Activated naive CD4-positive, alpha-beta T cell treated with anti-CD3 and anti-CD28 coated beads, Interleukin-2, amount 50 U/mL, for 24 hours (primary cell): Measurements from ENCODE around the gene NMRK1.

ENCODE experiments used
- H3K27ac Mint-ChIP-seq: one replicate; pipeline ENCODE4 v1.8.0; 2021; ENCODE audit warnings: mild to moderate bottlenecking, mixed read lengths
- H3K27me3 Mint-ChIP-seq: one replicate; pipeline ENCODE4 v1.8.0; 2021; ENCODE audit warnings: mixed read lengths
- H3K36me3 Mint-ChIP-seq: one replicate; pipeline ENCODE4 v1.8.0; 2021; ENCODE audit warnings: mixed read lengths
- H3K4me1 Mint-ChIP-seq: one replicate; pipeline ENCODE4 v1.8.0; 2021; ENCODE audit warnings: mixed read lengths
- H3K4me3 Mint-ChIP-seq: one replicate; pipeline ENCODE4 v1.8.0; 2021; ENCODE audit warnings: mild to moderate bottlenecking, mixed read lengths
- H3K9me3 Mint-ChIP-seq: one replicate; pipeline ENCODE4 v1.8.0; 2021; ENCODE audit warnings: mixed read lengths

NMRK1 gene

DNA sequence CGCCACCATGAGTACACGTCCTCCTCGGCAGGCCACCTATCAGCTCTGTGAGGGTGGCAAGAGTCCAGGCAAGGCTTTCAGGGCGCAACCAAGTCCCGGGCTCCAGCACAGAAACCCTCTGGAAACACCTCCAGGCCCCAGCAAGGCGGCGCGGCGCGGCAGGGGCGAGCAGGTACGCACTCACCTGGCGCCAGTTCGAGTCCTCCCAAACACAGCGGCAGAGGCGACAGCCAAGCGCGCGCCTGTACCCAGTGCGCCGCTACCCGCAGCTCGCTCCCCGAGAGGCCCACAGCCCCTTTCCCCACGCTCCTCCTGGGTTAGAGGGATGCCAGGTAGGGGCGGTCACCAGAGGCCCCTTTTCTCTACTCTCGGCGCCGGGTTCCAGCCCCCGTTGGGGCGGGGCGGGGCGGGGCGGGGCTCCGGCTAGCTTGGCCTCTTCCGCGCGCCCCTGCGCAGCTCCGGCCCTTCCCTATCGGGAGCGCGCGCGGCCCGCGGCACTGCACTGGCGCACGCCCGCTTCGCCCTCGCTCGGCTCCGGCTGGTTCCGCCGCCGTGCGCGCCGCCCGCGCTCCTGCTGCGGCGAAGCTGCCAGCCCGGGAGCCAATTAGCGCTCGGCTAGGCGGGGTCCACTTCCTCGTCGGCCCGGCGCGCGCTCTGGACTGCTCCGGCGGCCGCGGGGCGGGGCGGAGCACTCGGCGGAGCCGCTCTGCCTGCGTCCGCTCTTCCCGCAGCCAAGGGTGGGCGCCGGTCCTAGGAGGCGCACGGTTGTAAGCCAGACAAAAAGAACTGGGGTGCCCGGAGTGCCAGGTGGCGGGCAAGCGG is at the start of gene NMRK1, which contains the start of gene OSTF1:
Gene NMRK1 (minus strand): TSS at position 332 of the 822 bp plus-strand sequence. CDS start 5,040 bp downstream, outside the sequence.
Gene OSTF1 (plus strand): TSS at position 691 of the 822 bp plus-strand sequence. CDS start 179 bp downstream, outside the sequence.
- H3K4me3 Mint-ChIP-seq: peak within 1 kb of the TSS; percentile 98
- no peaks in the 10 kb centered on the region for H3K36me3 Mint-ChIP-seq
- H3K27ac Mint-ChIP-seq: peak within 1 kb of the TSS; percentile 95
- H3K9me3 Mint-ChIP-seq: no peaks in the 10 kb centered on the region
- peaks cover 82% of the 10 kb centered on the region for H3K4me1 Mint-ChIP-seq
- no peaks in the 10 kb centered on the region for H3K27me3 Mint-ChIP-seq

DNA sequence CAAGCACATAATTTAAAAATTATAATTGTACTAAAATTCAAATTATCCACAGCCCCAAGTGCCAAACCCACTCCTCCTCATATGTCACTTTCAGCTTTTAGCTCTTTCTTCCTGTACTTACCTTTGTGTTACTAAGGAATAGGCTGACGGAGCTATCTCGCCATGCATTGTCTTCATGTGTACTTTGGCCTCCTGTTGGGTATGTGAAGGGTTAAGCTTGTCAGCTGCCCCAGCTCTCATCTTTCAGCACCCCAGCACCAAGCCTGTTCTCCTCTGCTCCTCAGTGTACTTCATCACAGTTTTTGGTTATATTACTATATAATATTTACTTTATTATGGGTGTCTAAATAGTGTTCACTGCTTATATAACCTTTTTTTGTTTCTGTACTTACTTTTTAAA is 46.5 kb upstream of the NMRK1 start:
- Mint-ChIP-seq H3K4me1 (peaks cover 58% of the 10 kb centered on the region), H3K27me3 (no peaks in the 10 kb centered on the region), H3K36me3 (peaks cover 33% of the 10 kb centered on the region), H3K4me3 (no peak overlapping the region), H3K27ac (peak overlapping the region; percentile 71), H3K9me3 (no peaks in the 10 kb centered on the region)

DNA sequence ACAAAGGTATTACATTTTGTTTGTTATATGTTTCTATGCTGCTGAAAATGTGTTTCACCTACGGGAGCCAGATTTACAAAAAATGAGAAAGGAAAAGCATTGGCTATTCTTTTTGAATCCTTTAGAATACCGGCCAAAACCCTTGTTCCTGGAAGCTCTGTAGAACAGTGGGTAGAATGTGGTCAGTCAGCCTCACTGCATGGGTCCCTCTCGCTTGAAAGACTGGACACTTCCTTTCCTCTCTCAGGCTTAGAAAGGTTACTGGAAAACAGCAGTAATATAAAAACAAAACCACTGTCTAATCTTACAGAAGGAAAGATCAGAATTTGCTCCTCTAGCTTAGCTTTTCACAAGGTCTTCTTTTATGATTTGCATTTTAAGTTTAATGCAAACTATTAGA is 45.4 kb upstream of the NMRK1 start:
- H3K4me3 Mint-ChIP-seq: no peak overlapping the region
- no peaks in the 10 kb centered on the region for H3K9me3 Mint-ChIP-seq
- H3K27me3 Mint-ChIP-seq: no peaks in the 10 kb centered on the region
- peaks cover 58% of the 10 kb centered on the region for H3K4me1 Mint-ChIP-seq
- peak overlapping the region; percentile 70 for H3K27ac Mint-ChIP-seq
- peaks cover 33% of the 10 kb centered on the region for H3K36me3 Mint-ChIP-seq

DNA sequence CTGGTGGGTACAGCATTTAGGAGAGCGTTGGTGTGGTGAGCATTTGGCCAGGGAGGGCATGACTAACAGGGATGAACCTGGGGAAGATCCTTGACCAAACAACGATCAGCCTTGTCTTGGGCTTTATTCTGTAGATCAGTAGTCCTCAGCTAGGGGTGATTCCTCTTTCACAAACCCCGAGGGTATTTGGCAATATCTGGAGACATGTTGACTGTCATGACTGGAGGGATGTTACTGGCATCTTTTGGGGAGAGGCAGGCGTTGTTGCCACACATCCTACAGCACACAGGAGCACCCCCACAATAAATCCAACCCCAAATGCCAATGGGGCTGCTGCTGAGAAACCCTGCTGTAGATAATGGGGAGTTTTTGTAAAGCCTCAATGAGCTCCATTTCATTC is 44.3 kb upstream of the NMRK1 start:
- no peak overlapping the region for H3K4me3 Mint-ChIP-seq
- no peaks in the 10 kb centered on the region for H3K27me3 Mint-ChIP-seq
- peaks cover 53% of the 10 kb centered on the region for H3K4me1 Mint-ChIP-seq
- peak overlapping the region; percentile 64 for H3K27ac Mint-ChIP-seq
- H3K9me3 Mint-ChIP-seq: no peaks in the 10 kb centered on the region
- H3K36me3 Mint-ChIP-seq: peaks cover 34% of the 10 kb centered on the region

DNA sequence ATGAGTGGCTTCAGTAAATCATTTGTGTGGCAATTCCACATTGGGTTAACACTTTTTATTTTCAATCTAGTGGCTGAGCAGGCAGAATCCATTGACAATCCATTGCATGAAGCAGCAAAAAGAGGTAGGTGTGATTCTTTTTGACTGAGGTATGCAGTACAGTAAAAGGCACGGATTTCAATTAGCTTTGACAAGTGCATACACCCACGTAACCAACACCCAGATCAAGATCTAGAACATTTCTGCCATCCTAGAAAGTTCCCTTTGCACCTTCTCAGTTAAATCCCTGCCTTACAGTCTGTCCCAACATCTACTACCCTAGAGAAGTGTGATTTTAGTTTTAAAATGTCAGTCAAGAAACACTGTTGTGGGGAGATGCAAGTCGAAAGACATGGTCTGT is 43.7 kb upstream of the NMRK1 start:
- H3K4me3 Mint-ChIP-seq: no peak overlapping the region
- no peaks in the 10 kb centered on the region for H3K9me3 Mint-ChIP-seq
- H3K4me1 Mint-ChIP-seq: peaks cover 54% of the 10 kb centered on the region
- peaks cover 31% of the 10 kb centered on the region for H3K36me3 Mint-ChIP-seq
- peak overlapping the region; percentile 64 for H3K27ac Mint-ChIP-seq
- H3K27me3 Mint-ChIP-seq: no peaks in the 10 kb centered on the region

DNA sequence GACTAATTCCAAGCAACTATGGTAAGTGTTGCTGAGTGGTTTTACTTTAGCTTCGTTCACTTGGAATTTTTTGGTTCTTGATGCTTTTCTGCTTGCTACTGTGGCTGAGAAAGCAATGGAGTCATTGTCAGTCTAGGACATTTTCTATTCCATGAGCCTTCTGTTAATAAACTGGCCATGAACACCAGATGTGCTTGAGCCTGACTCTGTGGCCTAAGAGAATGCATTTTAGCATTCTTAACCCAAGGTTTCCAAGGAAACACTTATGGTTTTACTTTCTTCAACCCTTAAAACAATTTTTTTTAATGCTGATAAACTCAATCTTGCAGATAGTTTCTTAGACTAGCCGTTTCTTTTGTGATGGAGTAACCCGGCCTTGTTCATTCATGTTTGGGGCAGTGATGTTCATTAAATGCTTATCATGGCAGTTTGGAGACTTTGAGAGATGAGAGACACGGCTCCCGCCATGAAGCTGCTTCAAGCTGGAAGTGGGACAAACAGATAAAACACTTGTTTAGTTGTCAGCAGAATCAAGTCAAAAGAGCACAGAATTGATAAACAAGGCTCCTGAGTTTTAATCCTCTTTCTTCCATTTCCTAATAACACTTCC is 42.8 kb upstream of the NMRK1 start:
- Mint-ChIP-seq H3K27me3 (no peaks in the 10 kb centered on the region), H3K9me3 (no peaks in the 10 kb centered on the region), H3K27ac (no peak overlapping the region), H3K4me3 (no peak overlapping the region), H3K36me3 (peaks cover 27% of the 10 kb centered on the region), H3K4me1 (peaks cover 55% of the 10 kb centered on the region)

DNA sequence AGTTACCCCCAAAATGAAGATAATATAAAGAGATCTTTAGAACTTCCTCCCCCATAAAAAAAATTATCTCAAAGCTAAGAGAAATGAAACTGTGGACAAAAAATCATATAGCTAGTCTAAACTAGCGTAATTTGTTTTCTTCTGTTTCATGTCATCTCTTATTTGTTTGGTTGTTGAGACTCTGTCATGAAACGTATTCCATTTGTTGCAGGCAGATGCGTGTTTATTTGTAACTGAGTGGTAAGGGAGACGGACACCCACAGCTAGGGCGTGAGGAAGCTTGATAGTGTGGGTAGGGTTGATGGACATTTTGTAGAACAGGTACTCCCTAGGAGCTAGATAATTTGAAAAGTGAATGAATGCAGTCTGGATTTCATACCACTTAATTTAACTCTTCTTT is 42.2 kb upstream of the NMRK1 start:
- Mint-ChIP-seq H3K36me3 (peaks cover 26% of the 10 kb centered on the region), H3K4me1 (peaks cover 59% of the 10 kb centered on the region), H3K4me3 (no peak overlapping the region), H3K9me3 (no peaks in the 10 kb centered on the region), H3K27ac (peak overlapping the region; percentile 39), H3K27me3 (no peaks in the 10 kb centered on the region)

DNA sequence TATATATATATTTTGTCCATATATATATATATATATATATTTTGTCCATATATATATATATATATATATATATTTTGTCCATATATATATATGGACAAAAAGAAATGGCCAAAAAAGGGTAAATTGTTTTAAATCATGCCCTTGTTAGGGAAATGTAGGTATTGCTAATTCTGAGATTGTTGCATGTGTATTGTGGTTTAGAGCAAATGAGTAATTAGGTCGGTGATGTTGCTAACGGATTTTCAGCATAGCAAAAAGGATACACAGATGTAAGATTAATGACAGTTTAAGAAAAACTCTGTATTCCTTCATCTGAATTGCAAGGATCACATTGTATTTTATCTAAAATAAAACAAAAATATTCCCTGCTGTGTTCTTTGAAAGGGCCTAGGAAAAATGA is 40.6 kb upstream of the NMRK1 start:
- H3K9me3 Mint-ChIP-seq: no peaks in the 10 kb centered on the region
- no peaks in the 10 kb centered on the region for H3K27me3 Mint-ChIP-seq
- H3K4me3 Mint-ChIP-seq: no peak overlapping the region
- H3K4me1 Mint-ChIP-seq: peaks cover 68% of the 10 kb centered on the region
- H3K27ac Mint-ChIP-seq: no peak overlapping the region
- peaks cover 22% of the 10 kb centered on the region for H3K36me3 Mint-ChIP-seq

DNA sequence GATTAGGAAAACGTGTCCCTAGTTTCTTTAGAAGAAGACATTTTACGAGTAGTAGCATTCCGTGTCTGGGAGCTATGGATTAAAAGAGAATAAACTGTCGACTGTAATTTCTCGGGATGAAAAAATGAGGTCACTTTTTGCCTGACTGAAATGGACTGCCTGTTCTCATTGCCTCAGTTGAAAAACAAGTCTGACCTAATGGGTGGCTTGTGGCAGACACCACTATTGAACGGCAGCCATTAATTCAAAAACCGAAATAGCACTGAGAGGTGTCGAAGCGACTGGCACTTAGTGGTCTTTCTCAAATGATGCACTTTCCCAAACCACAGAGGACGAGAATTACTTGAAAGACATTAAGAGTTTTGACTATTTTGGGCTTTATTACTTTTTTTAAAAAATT is 35.7 kb upstream of the NMRK1 start:
- H3K9me3 Mint-ChIP-seq: no peaks in the 10 kb centered on the region
- H3K4me1 Mint-ChIP-seq: peaks cover 56% of the 10 kb centered on the region
- peaks cover 22% of the 10 kb centered on the region for H3K36me3 Mint-ChIP-seq
- H3K4me3 Mint-ChIP-seq: no peak overlapping the region
- H3K27me3 Mint-ChIP-seq: no peaks in the 10 kb centered on the region
- no peak overlapping the region for H3K27ac Mint-ChIP-seq

DNA sequence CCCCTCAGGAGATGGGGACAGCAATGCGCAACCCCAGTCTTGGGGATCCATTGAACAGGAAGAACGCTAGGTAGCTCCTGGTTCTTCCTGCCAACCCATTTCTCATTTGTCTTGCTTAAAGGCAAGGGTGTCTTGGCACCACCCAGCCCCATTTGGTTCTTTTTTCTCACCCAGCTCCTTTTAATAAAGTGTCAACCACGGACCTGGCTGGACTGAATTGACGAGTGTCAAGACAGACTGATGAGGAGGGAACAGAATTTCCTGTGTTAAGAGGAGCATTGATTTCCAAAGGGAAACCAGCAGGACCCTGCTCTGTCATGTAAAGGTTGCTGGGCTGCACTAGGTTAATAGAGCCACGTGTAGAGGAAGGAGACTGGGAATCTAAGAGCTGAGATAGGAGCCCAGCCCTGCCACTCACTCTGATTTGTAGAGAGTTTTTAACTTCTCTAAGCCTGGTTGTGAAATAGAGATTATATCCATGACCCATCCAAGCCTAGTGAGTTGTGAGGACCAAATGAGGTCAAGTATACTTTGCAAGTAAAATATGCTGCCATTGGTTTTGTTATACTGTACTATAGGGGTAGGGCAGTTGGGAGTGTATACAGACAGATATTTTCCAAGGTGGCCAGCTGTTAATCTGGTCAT is 34.1 kb upstream of the NMRK1 start:
- no peak overlapping the region for H3K4me3 Mint-ChIP-seq

DNA sequence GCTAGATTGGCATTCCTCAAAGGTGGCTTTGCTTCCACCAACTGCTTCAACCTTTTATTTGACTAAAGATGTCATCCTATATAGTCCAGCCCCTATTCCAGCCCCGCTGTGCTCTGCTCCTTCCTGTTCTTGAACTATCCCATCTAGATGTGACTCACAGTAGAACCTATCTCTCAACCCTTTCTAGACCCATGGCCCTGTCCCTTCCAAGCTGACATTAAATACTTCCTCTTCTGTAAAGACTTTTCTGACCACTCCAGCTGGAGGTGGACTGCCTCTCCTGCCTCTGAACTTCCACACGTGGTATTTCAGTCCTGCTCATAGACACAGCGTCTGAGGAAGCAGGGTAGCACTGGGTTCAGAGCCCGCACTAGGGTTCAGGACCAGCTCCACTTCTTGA is 32.7 kb upstream of the NMRK1 start:
- Mint-ChIP-seq H3K27ac (peak overlapping the region; percentile 23), H3K36me3 (peaks cover 31% of the 10 kb centered on the region), H3K27me3 (no peaks in the 10 kb centered on the region), H3K9me3 (no peaks in the 10 kb centered on the region), H3K4me3 (no peak overlapping the region), H3K4me1 (peaks cover 64% of the 10 kb centered on the region)

More for the DNA sequence above, 34.1 kb upstream of the NMRK1 start:
- Mint-ChIP-seq H3K36me3 (peaks cover 31% of the 10 kb centered on the region), H3K9me3 (no peaks in the 10 kb centered on the region), H3K27me3 (no peaks in the 10 kb centered on the region), H3K4me1 (peaks cover 61% of the 10 kb centered on the region), H3K27ac (peak overlapping the region; percentile 82)

DNA sequence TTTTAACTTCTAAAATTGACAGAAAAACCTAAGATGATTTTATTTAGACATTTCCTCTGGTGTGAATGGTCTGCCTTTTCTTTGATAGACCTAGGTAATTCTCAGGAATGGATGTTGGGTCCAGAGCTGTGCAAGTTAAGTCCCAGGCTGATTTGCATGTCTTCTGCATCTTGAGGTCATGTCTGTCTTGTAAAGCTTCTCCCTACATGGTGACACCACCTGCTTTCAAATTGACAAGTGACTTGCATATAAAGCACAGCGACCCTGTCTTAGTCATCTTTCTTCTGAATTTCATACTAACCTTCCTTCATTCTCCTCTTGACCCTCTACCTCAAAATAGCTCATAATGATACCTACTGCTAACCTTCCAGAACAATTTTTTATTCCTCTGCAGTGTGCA is 29.6 kb upstream of the NMRK1 start:
- no peaks in the 10 kb centered on the region for H3K9me3 Mint-ChIP-seq
- no peak overlapping the region for H3K4me3 Mint-ChIP-seq
- H3K36me3 Mint-ChIP-seq: peaks cover 28% of the 10 kb centered on the region
- peaks cover 64% of the 10 kb centered on the region for H3K4me1 Mint-ChIP-seq
- no peak overlapping the region for H3K27ac Mint-ChIP-seq
- H3K27me3 Mint-ChIP-seq: no peaks in the 10 kb centered on the region

DNA sequence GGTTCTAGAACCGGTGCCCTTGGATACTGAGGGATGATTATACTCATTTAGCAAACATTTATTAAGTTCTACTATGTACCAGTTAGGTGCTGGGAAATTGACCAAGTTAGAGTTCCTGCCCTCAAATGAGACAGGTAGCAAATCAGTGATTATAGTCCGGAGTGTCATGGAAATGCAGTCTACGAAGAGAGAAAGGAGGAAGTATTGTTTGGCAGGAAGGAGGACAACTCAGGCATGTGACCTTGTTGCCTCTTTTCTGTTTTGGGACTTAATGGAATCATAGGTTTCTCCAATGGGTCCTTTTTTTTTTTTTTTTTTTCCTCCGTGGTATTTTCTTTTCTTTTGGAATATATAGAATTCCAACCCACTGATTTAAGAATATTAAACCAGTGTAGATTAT is 28.4 kb upstream of the NMRK1 start:
- Mint-ChIP-seq H3K27me3 (no peaks in the 10 kb centered on the region), H3K27ac (peak overlapping the region; percentile 75), H3K4me3 (no peak overlapping the region), H3K4me1 (peaks cover 61% of the 10 kb centered on the region), H3K36me3 (peaks cover 25% of the 10 kb centered on the region), H3K9me3 (no peaks in the 10 kb centered on the region)

DNA sequence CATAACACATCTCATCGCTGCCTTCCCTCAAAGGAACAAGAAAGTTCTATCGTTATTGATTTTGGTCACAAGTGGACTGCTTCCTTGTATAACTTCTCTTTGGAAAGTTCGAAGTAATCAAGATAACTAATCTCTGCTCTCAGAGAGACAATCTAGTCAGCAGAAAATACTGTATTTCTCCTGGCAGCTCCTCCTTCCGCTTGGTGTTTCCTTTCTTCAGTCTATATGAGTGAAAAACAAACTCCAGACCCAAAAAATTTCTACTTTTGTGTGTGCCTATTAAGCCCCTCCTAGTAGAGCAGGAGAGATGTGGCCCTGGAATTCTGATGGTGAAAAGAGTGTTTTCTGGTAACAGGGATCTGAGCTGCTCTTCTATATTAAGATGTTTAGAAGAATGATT is 24.8 kb upstream of the NMRK1 start:
- Mint-ChIP-seq H3K9me3 (no peaks in the 10 kb centered on the region), H3K4me3 (no peak overlapping the region)

DNA sequence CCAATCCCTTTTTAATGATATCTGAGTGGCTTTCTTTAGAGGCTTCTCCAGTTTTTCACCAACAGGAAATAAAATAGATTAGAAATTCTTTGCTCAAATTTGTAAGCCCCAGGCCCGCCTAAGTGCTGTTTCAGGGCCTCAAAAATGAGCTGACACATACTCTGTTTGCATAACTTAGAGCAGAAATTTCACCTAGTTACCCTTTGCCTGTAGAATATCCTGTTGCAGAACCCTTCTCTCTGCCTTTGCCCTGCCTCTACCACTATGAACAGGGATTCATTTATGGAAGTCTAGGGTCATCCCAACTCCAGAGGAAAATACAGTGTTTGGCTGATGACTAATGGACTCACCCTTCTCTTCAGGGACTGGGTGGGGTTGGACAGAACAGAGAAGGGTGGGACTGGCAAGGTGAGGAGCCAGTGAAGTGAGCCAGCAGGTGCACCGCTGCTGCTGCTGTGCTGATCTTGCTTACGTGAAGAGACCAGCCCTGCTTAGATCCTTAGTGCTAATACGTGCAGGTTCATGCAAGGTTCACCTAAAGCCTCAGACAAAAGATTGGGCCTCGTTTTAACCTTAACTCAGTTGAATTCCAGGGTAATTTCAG is 23.2 kb upstream of the NMRK1 start:
- H3K27ac Mint-ChIP-seq: no peak overlapping the region
- H3K9me3 Mint-ChIP-seq: no peaks in the 10 kb centered on the region
- H3K36me3 Mint-ChIP-seq: peaks cover 7% of the 10 kb centered on the region
- peaks cover 67% of the 10 kb centered on the region for H3K4me1 Mint-ChIP-seq
- H3K4me3 Mint-ChIP-seq: no peak overlapping the region
- no peaks in the 10 kb centered on the region for H3K27me3 Mint-ChIP-seq

More for the DNA sequence above, 24.8 kb upstream of the NMRK1 start:
- peaks cover 69% of the 10 kb centered on the region for H3K4me1 Mint-ChIP-seq
- H3K27ac Mint-ChIP-seq: peak overlapping the region; percentile 87
- no peaks in the 10 kb centered on the region for H3K27me3 Mint-ChIP-seq
- peaks cover 7% of the 10 kb centered on the region for H3K36me3 Mint-ChIP-seq
